ENCODE results near the gene SEC31A. TPM values are rescaled to one million over a fixed set of nuclear protein-coding genes. Genes with fewer than 3 reads are reported as not detected.

The SEC31A gene
- total and polyA plus RNA-seq, 4 donors: 83.7 to 244 (median 149) TPM

GRCh38 chr4:82930848-82931755, 40.1 kb upstream of the SEC31A start:
- H3K27me3 ChIP-seq (ENCODE audit: control insufficient read depth in 3 of 3, insufficient read depth in 3 of 3, low read length in 2 of 3): no peaks in the 10 kb centered on the region
- H3K9ac ChIP-seq (ENCODE audit: insufficient read depth in 1 of 2, low read length in 2 of 2): no peak overlapping the region
- ATAC-seq (ENCODE audit: insufficient read depth, low FRiP score) (no peak), DNase-seq (no peak)
- peaks cover 6 to 17% (median 13%) of the 10 kb centered on the region in 4 donors for H3K36me3 ChIP-seq (ENCODE audit: control insufficient read depth in 4 of 4, insufficient read depth in 4 of 4, low read length in 4 of 4)
- no peaks in the 10 kb centered on the region for H3K9me3 ChIP-seq (ENCODE audit: control insufficient read depth in 4 of 4, insufficient read depth in 3 of 4, low read length in 3 of 4)
- TF ChIP-seq CTCF (IDR thresholded peaks at IDR 0.05; ENCODE audit: control extremely low read depth, extremely low read depth): no peak
- no peaks in the 10 kb centered on the region for H3K4me1 ChIP-seq (ENCODE audit: control insufficient read depth in 5 of 5, insufficient read depth in 5 of 5, low read length in 5 of 5)
- WGBS, 2 donors: 88 to 91% methylated on average over 5 of the region's 5 CpGs
- H3K27ac ChIP-seq (ENCODE audit: low read depth in 1 of 2, low read length in 1 of 2): no peak overlapping the region
- no peak overlapping the region for H3K4me3 ChIP-seq

GRCh38 chr4:82921795-82922194, 30.8 kb upstream of the SEC31A start:
- Histone ChIP-seq H3K27me3 (ENCODE audit: control insufficient read depth in 3 of 3, insufficient read depth in 3 of 3, low read length in 2 of 3) (no peaks in the 10 kb centered on the region), H3K27ac (ENCODE audit: low read depth in 1 of 2, low read length in 1 of 2) (no peak overlapping the region), H3K9ac (ENCODE audit: insufficient read depth in 1 of 2, low read length in 2 of 2) (no peak overlapping the region), H3K9me3 (ENCODE audit: control insufficient read depth in 4 of 4, insufficient read depth in 3 of 4, low read length in 3 of 4) (no peaks in the 10 kb centered on the region), H3K4me3 (no peak overlapping the region), H3K36me3 (ENCODE audit: control insufficient read depth in 4 of 4, insufficient read depth in 4 of 4, low read length in 4 of 4) (peaks cover 4 to 11% (median 7%) of the 10 kb centered on the region in 4 donors), H3K4me1 (ENCODE audit: control insufficient read depth in 5 of 5, insufficient read depth in 5 of 5, low read length in 5 of 5) (no peaks in the 10 kb centered on the region)
- ATAC-seq (ENCODE audit: insufficient read depth, low FRiP score) (no peak), DNase-seq (no peak)
- no peak for TF ChIP-seq CTCF (IDR thresholded peaks at IDR 0.05; ENCODE audit: control extremely low read depth, extremely low read depth)

- no peaks in the 10 kb centered on the region for H3K27me3 ChIP-seq (ENCODE audit: control insufficient read depth in 3 of 3, insufficient read depth in 3 of 3, low read length in 2 of 3)
- H3K27ac ChIP-seq (ENCODE audit: low read depth in 1 of 2, low read length in 1 of 2): no peak overlapping the region
- TF ChIP-seq CTCF (IDR thresholded peaks at IDR 0.05; ENCODE audit: control extremely low read depth, extremely low read depth): no peak
- H3K4me1 ChIP-seq (ENCODE audit: control insufficient read depth in 5 of 5, insufficient read depth in 5 of 5, low read length in 5 of 5): no peaks in the 10 kb centered on the region
- DNase-seq: no peak
- no peak overlapping the region for H3K4me3 ChIP-seq
- WGBS, 2 donors: 89 to 92% methylated on average over 2 of the region's 2 CpGs
- no peaks in the 10 kb centered on the region for H3K9me3 ChIP-seq (ENCODE audit: control insufficient read depth in 4 of 4, insufficient read depth in 3 of 4, low read length in 3 of 4)
- peaks cover 3 to 12% (median 7%) of the 10 kb centered on the region in 4 donors for H3K36me3 ChIP-seq (ENCODE audit: control insufficient read depth in 4 of 4, insufficient read depth in 4 of 4, low read length in 4 of 4)
- ATAC-seq (ENCODE audit: insufficient read depth, low FRiP score): no peak
- H3K9ac ChIP-seq (ENCODE audit: insufficient read depth in 1 of 2, low read length in 2 of 2): no peak overlapping the region
Observed at GRCh38 chr4:82919386-82919785, 28.4 kb upstream of the SEC31A start.
